NT2/D1 (cell line): ENCODE results near the gene ADARB2.

Experiments
- DNase-seq: peaks from one replicate; pipeline ENCODE4 v3.0.0-alpha.2; 2011; ENCODE audit warnings: low read depth, low spot score
- H3K27me3 ChIP-seq: 2 replicates; pipeline ENCODE4 v1.6.0; 2011; ENCODE audit warnings: mild to moderate bottlenecking; ENCODE audit not compliant: insufficient read length, insufficient read depth
- H3K36me3 ChIP-seq: 2 replicates; pipeline ENCODE4 v1.6.1; 2011; ENCODE audit warnings: mild to moderate bottlenecking, low read length, mixed read lengths; ENCODE audit not compliant: insufficient read depth, insufficient read length
- H3K4me1 ChIP-seq: 2 replicates; pipeline ENCODE4 v1.5.1; 2011; ENCODE audit not compliant: insufficient read depth, insufficient read length
- H3K4me3 ChIP-seq: 2 replicates; pipeline ENCODE4 v1.5.1; 2011; ENCODE audit warnings: low read depth; ENCODE audit not compliant: insufficient read length
- H3K9ac ChIP-seq: 2 replicates; pipeline ENCODE4 v1.6.0; 2011; ENCODE audit warnings: low read depth; ENCODE audit not compliant: insufficient read length
- H3K9me3 ChIP-seq: 2 replicates; pipeline ENCODE4 v1.5.1; 2011; ENCODE audit warnings: mild to moderate bottlenecking, low read length; ENCODE audit not compliant: insufficient read depth
- SUZ12 ChIP-seq: IDR thresholded peaks from 2 replicates; pipeline ENCODE4 v1.6.1; 2011; ENCODE audit not compliant: insufficient read length, insufficient read depth; ENCODE audit errors: extremely low read depth
- YY1 ChIP-seq: IDR thresholded peaks from 2 replicates; pipeline ENCODE4 v1.6.1; 2011; ENCODE audit not compliant: insufficient read length, insufficient read depth
- ZNF274 ChIP-seq: IDR thresholded peaks from 2 replicates; pipeline ENCODE4 v1.6.1; 2011; ENCODE audit warnings: mild to moderate bottlenecking, low read depth, low read length

The ADARB2 gene

DNA sequence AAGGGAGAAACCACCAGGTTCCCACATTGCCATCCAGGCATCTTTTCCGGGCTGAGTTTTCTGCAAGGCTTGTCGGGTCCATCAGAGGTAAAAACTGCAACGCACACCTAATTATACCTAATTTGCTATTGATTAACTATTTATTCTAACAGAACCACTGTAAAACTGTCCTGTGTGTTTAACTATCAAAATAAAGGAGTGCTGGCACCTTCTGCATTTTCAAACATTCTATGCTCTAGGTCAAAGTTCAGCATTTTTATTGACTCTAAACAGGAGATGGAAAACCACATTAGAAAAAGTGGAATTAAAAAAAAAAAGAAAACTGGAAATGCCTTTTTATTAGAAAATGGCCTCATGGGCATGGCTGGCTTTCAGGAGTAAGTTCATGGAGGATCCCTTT is 82.0 kb downstream of the ADARB2 start:
- no peaks in the 10 kb centered on the region for H3K27me3 ChIP-seq
- no peaks in the 10 kb centered on the region for H3K36me3 ChIP-seq
- DNase-seq = no peak
- H3K9ac ChIP-seq = no peak overlapping the region
- no peaks in the 10 kb centered on the region; the same call in 1 of the 2 replicates for H3K9me3 ChIP-seq
- peaks cover 3% of the 10 kb centered on the region for H3K4me1 ChIP-seq
- H3K4me3 ChIP-seq = no peak overlapping the region
- no peak for TF ChIP-seq ZNF274

DNA sequence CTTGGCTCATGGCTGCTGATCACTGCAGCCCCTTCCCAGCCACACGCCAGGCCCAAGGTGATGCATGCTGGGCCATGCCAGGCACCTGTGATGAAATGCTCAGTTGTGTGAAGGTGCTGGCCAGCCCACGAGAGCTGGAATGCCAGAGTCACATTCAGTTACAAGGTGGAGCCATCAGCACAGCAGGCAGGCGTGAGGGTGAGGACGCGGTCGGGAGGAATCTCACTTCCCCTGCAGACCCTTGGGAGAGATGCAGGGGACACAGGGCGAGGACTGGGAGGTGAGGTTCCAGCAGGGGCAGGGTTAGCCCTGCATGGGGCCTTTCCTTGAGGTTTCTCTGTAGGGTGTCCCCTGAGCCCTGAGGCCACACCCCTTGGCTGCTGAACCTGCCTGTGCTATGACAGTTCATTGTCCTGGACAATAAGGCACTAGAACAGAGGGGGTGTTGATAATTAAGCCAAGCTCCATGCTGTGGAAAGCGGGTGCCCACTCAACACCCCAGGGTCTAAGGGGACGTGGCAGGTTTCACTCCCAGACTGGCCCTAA is 82.4 kb downstream of the ADARB2 start:
- H3K27me3 ChIP-seq = no peaks in the 10 kb centered on the region

DNA sequence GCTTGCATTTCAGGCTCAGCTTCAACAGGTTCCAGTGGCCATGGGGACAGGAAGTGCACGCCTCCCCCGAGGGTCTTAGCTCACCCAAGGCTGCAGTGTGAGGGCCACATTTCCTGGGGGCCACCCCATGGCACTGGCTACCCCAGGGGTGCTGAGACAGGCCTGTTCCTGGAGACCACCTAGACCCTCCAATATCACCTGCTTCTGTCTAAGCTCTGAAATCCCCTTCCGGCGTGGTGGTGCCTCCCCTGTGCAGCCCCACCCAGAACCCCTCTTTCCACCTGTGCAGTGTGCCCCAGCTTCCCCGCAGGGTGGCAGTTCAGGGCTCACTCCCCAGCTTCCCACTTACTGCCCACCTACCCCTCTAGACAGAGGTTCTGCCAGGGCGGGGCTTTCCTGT is 83.1 kb downstream of the ADARB2 start:
- Histone ChIP-seq H3K4me3 (no peak overlapping the region), H3K36me3 (no peaks in the 10 kb centered on the region), H3K9ac (no peak overlapping the region), H3K9me3 (no peaks in the 10 kb centered on the region), H3K27me3 (no peaks in the 10 kb centered on the region), H3K4me1 (peaks cover 3% of the 10 kb centered on the region)
- no peak for TF ChIP-seq YY1
- no peak for TF ChIP-seq SUZ12
- no peak for TF ChIP-seq ZNF274
- DNase-seq = no peak

More for the DNA sequence above, 82.4 kb downstream of the ADARB2 start:
- peaks cover 3% of the 10 kb centered on the region for H3K4me1 ChIP-seq
- no peaks in the 10 kb centered on the region for H3K36me3 ChIP-seq
- H3K9me3 ChIP-seq = no peaks in the 10 kb centered on the region
- no peak overlapping the region for H3K9ac ChIP-seq
- H3K4me3 ChIP-seq = no peak overlapping the region
- DNase-seq = no peak
- TF ChIP-seq ZNF274 (no peak), YY1 (no peak), SUZ12 (no peak)

DNA sequence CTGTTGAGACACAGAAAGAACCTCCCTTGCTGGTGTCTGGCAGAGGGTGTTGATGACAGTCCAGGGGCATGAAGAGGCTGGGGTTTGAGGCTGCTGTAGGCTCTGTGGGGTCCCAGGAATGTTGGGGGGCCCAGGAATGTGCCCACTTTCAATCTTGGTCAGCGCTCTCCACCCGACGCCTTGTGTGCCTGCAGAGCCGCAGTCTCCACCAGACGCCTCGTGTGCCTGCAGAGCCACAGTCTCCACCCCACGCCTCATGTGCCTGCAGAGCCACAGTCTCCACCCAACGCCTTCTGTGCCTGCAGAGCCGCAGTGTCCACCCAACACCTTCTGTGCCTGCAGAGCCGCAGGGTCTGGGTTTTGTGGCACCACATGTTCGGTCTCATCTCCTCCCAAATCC is 84.0 kb downstream of the ADARB2 start:
- Histone ChIP-seq H3K36me3 (no peaks in the 10 kb centered on the region), H3K9ac (no peak overlapping the region), H3K9me3 (no peaks in the 10 kb centered on the region), H3K4me1 (peaks cover 3% of the 10 kb centered on the region), H3K4me3 (no peak overlapping the region), H3K27me3 (no peaks in the 10 kb centered on the region)
- TF ChIP-seq SUZ12 (no peak), YY1 (no peak), ZNF274 (no peak)
- DNase-seq = no peak

DNA sequence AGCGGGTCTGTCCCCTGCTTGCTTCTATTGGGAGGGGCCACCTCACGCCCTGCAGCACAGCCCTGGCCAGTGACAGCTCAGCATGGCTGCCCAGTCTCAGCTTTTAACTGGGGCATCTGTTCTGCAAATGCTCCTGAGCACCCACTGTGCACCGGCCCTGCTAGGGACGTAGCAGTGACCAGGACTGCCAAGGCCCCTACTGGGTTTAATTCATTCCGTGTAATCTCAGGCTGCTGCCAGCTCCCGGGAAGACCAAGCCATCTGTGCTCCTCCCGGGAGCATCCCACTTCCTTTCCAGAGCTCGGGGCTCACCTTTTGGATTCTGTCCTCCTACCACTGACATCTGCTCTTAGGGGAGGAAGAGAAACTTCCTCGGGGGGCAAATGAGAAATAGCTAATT is 85.2 kb downstream of the ADARB2 start:
- Histone ChIP-seq H3K9me3 (no peaks in the 10 kb centered on the region), H3K4me3 (no peak overlapping the region), H3K4me1 (peaks cover 3% of the 10 kb centered on the region), H3K27me3 (no peaks in the 10 kb centered on the region), H3K9ac (no peak overlapping the region), H3K36me3 (no peaks in the 10 kb centered on the region)
- DNase-seq = no peak
- TF ChIP-seq YY1 (no peak), ZNF274 (no peak), SUZ12 (no peak)

DNA sequence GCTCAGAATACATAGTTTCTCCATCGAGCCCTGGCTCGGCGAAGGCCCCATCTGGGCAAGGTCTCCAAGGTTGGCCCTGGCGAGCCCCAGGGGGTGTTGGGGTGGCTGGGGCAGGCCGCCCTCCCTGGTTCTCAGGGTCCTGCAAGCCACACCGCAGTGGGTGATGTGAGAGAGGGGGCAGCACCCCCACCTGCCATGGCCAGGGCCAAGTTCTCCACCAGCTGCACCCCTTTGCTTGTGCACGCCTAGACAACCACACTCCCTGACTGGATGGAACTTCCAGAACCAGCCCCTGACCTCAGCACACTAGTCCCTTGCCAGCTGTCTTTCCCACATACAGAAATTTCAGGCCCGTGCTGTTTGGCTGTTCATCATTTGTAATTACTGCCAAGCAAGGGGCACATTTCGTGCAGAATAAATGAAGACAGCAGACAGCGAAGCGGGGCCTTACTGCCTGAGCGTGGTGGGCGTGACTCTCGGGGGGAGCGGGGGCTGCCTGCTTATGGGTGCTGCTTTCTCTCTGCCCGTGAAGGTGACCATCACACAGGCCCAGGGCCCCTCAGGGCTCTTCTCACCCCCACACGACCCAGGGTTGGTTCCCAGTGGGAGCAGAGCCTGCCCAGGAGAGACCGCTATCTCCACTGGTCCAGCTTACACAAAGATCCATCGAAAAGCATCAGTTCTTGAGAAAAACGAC is 85.9 kb downstream of the ADARB2 start:
- peaks cover 3% of the 10 kb centered on the region for H3K4me1 ChIP-seq
- H3K36me3 ChIP-seq = no peaks in the 10 kb centered on the region
- no peaks in the 10 kb centered on the region for H3K9me3 ChIP-seq
- no peak for DNase-seq
- TF ChIP-seq SUZ12 = no peak
- no peak for TF ChIP-seq ZNF274
- TF ChIP-seq YY1 = no peak
- no peak overlapping the region for H3K9ac ChIP-seq
- H3K4me3 ChIP-seq = no peak overlapping the region
- no peaks in the 10 kb centered on the region for H3K27me3 ChIP-seq

DNA sequence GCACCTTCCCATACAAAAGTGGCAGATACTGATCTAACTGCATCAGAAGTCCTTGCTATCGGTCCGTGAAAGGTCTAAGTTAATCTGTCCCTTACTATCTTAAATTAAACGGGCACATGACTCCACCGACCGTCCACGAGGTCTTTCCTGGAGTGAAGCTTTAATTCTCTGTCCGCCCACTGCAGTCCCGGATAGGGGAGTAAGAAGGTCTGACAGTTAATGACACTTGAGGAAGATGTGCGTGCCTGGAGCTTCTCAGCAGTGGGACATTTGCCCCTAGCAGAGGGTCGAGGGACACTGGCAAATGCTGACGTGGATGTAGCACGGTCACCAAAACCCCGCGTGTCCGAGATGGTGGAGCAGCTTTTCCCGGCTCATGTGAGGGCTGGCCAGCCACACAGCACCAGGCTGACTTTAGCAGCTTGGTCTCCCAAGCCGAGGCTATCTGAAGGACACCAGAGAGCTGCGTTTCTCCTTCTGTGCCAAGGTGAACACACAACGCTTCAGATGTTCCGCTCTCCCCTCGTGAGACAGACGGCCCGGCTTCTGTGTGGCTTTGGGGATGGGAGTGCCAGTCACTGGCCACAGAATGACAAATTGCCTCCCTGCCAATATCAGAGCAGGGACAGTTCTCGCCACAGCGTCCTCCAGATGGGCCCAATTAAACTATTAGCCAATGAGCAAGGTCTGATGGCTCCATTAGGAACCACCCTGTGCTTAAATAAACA is 86.6 kb downstream of the ADARB2 start:
- no peaks in the 10 kb centered on the region for H3K27me3 ChIP-seq
- peaks cover 3% of the 10 kb centered on the region for H3K4me1 ChIP-seq
- H3K4me3 ChIP-seq = no peak overlapping the region
- DNase-seq = no peak
- no peaks in the 10 kb centered on the region for H3K9me3 ChIP-seq
- no peak overlapping the region for H3K9ac ChIP-seq
- H3K36me3 ChIP-seq = no peaks in the 10 kb centered on the region
- TF ChIP-seq SUZ12 (no peak), ZNF274 (no peak), YY1 (no peak)
